Tibial nerve (tissue), 4 donors: Measurements from ENCODE around the gene NEK10. TPM values are rescaled to one million over a fixed set of nuclear protein-coding genes. Genes with fewer than 3 reads are reported as not detected.
"Not testable (repeated sequence)": the region's sequence is repeated elsewhere in the genome, so short reads cannot be mapped to it uniquely, and the experiment has no call there.

Source experiments
- DNase-seq, 2 donors: peaks; one replicate each; pipeline ENCODE4 v3.0.0-alpha.2; 2019; ENCODE audit warnings: low spot score in 2 of 2
- H3K27ac ChIP-seq, 4 donors: fragments of 200-600 bp; sonication (generic) in 3 of 4; one replicate each; pipeline ENCODE4 v1.5.1; 2017 to 2019; ENCODE audit warnings: mild to moderate bottlenecking in 1 of 4
- H3K27me3 ChIP-seq, 2 donors: fragments of 200-600 bp; sonication (generic) in 1 of 2; one replicate each; pipeline versions ENCODE4 v1.5.1 to v1.6.0; 2017 to 2019
- H3K36me3 ChIP-seq, 3 donors: fragments of 200-600 bp; sonication (generic); one replicate each; pipeline ENCODE4 v1.5.1; 2018 to 2019
- H3K4me1 ChIP-seq, 4 donors: fragments of 200-600 bp; sonication (generic) in 3 of 4; one replicate each; pipeline ENCODE4 v1.5.1; 2017 to 2019
- H3K4me3 ChIP-seq, 4 donors: fragments of 200-600 bp; sonication (generic) in 3 of 4; one replicate each; pipeline ENCODE4 v1.5.1; 2017 to 2019; ENCODE audit warnings: mild to moderate bottlenecking in 1 of 4, moderate library complexity in 1 of 4
- H3K9me3 ChIP-seq, 4 donors: fragments of 200-600 bp; sonication (generic) in 3 of 4; one replicate each; pipeline ENCODE4 v1.5.1; 2017 to 2019
- CTCF ChIP-seq, 5 experiments: fragments of 200-600 bp in 3 of 5; fragments of 450-650 bp in 2 of 5; sonication (generic) in 3 of 5; IDR thresholded peaks; one replicate each; pipeline ENCODE4 v1.5.1; 2016 to 2019; ENCODE audit warnings: antibody characterized with exemption in 5 of 5, mild to moderate bottlenecking in 3 of 5, moderate library complexity in 2 of 5
- EP300 ChIP-seq, 2 donors: sonication (generic); formaldehyde crosslinking; IDR thresholded peaks; one replicate each; pipeline ENCODE4 v1.6.1; 2017; ENCODE audit warnings: antibody characterized with exemption in 2 of 2, mild to moderate bottlenecking in 1 of 2
- POLR2A ChIP-seq, 2 donors: fragments of 450-650 bp; IDR thresholded peaks; one replicate each; pipeline ENCODE4 v1.6.1; 2017; ENCODE audit warnings: antibody characterized with exemption in 2 of 2, mild to moderate bottlenecking in 2 of 2, moderate library complexity in 2 of 2
- WGBS, 2 donors: methylation state at CpG; one replicate each; pipeline ENCODE4 v1.1.5; 2018; 5-methylcytosine and 5-hydroxymethylcytosine counted together
- total RNA-seq, 4 donors: library from RNA; depleted of rRNA; stranded (reverse); fragments of >200 nt; gene quantifications; one replicate each; pipeline ENCODE4 v1.1.0, GENCODE V29; 2016

Gene NEK10
- total RNA-seq, 4 donors from 2014 or later = 0.20 to 2.4 (median 1.7) TPM

GRCh38 chr3:27312044-27312668 lies 57.0 kb downstream of the NEK10 start:
- H3K4me3 ChIP-seq = no peak overlapping the region
- H3K27me3 ChIP-seq = no peaks in the 10 kb centered on the region
- H3K9me3 ChIP-seq = no peaks in the 10 kb centered on the region
- peak in 1 of 2 donors; percentile 23 for DNase-seq
- no peak overlapping the region for H3K27ac ChIP-seq
- TF ChIP-seq POLR2A (IDR thresholded peaks at IDR 0.05) (no peak), EP300 (IDR thresholded peaks at IDR 0.05) (no peak), CTCF (IDR thresholded peaks at IDR 0.05) (peak; percentile 64 to 79 (median 76))
- H3K36me3 ChIP-seq = no peaks in the 10 kb centered on the region
- 38 to 40% methylated on average over 5 of the region's 5 CpGs for WGBS, 2 donors
- no peaks in the 10 kb centered on the region for H3K4me1 ChIP-seq

DNA sequence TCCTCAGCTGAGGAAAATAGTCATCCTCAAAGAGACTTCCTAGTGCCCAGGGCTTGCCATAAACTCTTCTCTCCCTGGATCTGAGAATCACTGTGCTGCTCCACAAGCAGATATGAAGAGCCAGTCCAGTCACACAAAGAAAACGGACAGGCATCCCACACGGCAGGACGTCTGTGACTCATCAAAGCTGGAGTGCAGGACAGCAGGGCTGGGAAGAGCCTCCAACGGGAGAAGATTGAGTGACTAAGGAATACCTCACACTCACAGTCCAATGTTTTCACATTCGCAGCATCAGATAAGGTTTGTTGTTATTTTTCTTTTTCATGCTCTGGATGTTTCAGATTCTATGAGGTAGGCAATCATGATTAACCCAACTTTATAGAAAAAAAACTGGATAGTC lies 57.8 kb downstream of the NEK10 start:
- H3K27me3 ChIP-seq = no peaks in the 10 kb centered on the region
- no peak for DNase-seq
- no peaks in the 10 kb centered on the region for H3K36me3 ChIP-seq
- no peak overlapping the region for H3K27ac ChIP-seq
- no peaks in the 10 kb centered on the region for H3K4me1 ChIP-seq
- WGBS, 2 donors = 55 to 59% methylated on average over 5 of the region's 5 CpGs
- no peak overlapping the region for H3K4me3 ChIP-seq
- no peaks in the 10 kb centered on the region for H3K9me3 ChIP-seq
- TF ChIP-seq CTCF (IDR thresholded peaks at IDR 0.05) (no peak), EP300 (IDR thresholded peaks at IDR 0.05) (no peak), POLR2A (IDR thresholded peaks at IDR 0.05) (no peak)

DNA sequence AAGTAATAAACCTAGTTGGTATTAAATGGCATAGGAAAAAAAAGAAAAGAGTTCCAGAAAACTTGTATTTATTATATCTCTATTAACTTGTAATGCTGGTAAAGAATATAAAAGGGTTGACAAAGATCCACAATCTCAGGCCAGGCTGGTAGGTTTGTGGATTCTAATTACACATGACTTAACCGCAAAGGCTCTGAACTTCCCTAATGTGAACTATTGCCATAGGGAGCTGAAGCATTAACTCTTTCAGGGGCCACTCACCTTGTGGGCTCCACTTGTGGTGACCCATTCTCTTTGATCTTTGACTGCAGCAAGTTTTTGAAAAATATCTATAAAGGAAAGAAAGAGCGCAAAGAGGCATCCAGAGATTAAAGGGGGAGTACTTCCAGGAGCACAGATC lies 58.5 kb downstream of the NEK10 start:
- WGBS, 2 donors = 74 to 79% methylated on average over 2 of the region's 2 CpGs
- DNase-seq = no peak
- TF ChIP-seq POLR2A (IDR thresholded peaks at IDR 0.05) = no peak
- TF ChIP-seq EP300 (IDR thresholded peaks at IDR 0.05) = no peak
- no peak for TF ChIP-seq CTCF (IDR thresholded peaks at IDR 0.05)

DNA sequence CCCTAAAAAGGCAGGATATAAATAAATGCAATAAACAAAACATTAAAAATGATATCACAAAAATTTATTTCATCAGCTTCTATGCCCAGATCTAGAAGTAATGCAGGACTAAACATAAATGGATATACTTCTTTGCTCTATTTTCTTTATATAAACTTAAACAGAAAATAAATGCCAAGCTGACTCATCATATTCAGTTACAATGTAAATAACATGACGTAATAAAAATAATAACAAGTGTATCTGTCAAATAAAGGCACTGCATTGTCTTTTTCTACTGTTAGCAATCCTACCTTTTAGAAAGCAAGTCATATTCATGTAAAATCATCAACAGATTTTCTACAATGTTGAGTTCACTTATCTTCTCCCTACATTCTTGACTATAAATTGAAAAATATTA lies 61.6 kb downstream of the NEK10 start:
- H3K9me3 ChIP-seq = no peaks in the 10 kb centered on the region
- H3K27me3 ChIP-seq = no peaks in the 10 kb centered on the region
- WGBS, 2 donors = 46 to 61% methylated on average over 1 of the region's 1 CpG
- H3K27ac ChIP-seq = no peak overlapping the region
- no peak for TF ChIP-seq POLR2A (IDR thresholded peaks at IDR 0.05)
- no peak for TF ChIP-seq CTCF (IDR thresholded peaks at IDR 0.05)
- no peak for TF ChIP-seq EP300 (IDR thresholded peaks at IDR 0.05)
- no peak for DNase-seq
- H3K4me1 ChIP-seq = no peaks in the 10 kb centered on the region
- no peaks in the 10 kb centered on the region for H3K36me3 ChIP-seq
- H3K4me3 ChIP-seq = no peak overlapping the region

More for the DNA sequence above, 58.5 kb downstream of the NEK10 start:
- H3K36me3 ChIP-seq = no peaks in the 10 kb centered on the region
- no peak overlapping the region for H3K27ac ChIP-seq
- H3K27me3 ChIP-seq = no peaks in the 10 kb centered on the region
- H3K4me3 ChIP-seq = no peak overlapping the region
- H3K9me3 ChIP-seq = no peaks in the 10 kb centered on the region
- H3K4me1 ChIP-seq = no peaks in the 10 kb centered on the region

DNA sequence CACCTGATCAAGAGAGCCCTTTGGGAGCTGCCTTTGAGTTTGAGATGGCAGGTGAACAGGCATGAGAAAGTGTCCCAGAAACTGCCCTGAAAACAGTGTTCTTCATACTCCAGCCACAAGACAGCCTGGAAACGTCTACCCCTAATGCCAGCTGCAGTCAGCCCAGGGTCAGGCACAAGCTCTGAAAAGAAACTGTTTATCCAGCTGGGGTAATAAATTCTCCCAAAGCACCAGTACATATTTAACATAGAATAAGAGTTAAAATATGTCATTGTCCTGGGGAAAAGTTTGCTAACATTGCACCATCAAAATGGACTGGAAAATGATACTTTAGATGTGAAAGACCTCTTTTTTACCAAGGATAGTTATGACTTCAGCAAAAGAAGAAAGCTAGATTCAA lies 66.3 kb downstream of the NEK10 start:
- Histone ChIP-seq H3K27ac (no peak overlapping the region), H3K4me1 (no peaks in the 10 kb centered on the region), H3K9me3 (peaks cover 0 to 10% (median 0%) of the 10 kb centered on the region in 4 donors), H3K36me3 (peaks cover 0 to 12% (median 0%) of the 10 kb centered on the region in 3 donors), H3K4me3 (no peak overlapping the region), H3K27me3 (no peaks in the 10 kb centered on the region)
- TF ChIP-seq EP300 (IDR thresholded peaks at IDR 0.05) (no peak), CTCF (IDR thresholded peaks at IDR 0.05) (no peak), POLR2A (IDR thresholded peaks at IDR 0.05) (no peak)
- no peak for DNase-seq
- 23 to 29% methylated on average over 1 of the region's 1 CpG for WGBS, 2 donors

- H3K9me3 ChIP-seq, H3K27ac ChIP-seq, DNase-seq, H3K4me1 ChIP-seq, H3K27me3 ChIP-seq, H3K4me3 ChIP-seq: not testable (repeated sequence)
- peaks cover 0 to 12% (median 0%) of the 10 kb centered on the region in 3 donors for H3K36me3 ChIP-seq
- WGBS, 2 donors = 83 to 89% methylated on average over 2 of the region's 2 CpGs
Observed at GRCh38 chr3:27298981-27299380, 70.2 kb downstream of the NEK10 start.
